Activated naive CD8-positive, alpha-beta T cell treated with anti-CD3 and anti-CD28 coated beads, Interleukin-2, amount 10 ng/mL, durations not matched to agents 7 days and 5 days (primary cell): ENCODE measurements around the gene ITGB1. TPM values are rescaled to one million over a fixed set of nuclear protein-coding genes. Genes with fewer than 3 reads are reported as not detected.
"Not testable (repeated sequence)": the region's sequence is repeated elsewhere in the genome, so short reads cannot be mapped to it uniquely, and the experiment has no call there.

Experiments used
- ATAC-seq: fragments of 150-1000 bp; cut with Tn5 transposase; one replicate; pipeline ENCODE4 v1.10.0; 2021; ENCODE audit warnings: low read depth, moderate library complexity
- POLR2A ChIA-PET: fragments of 350-600 bp; sonication (Branson Sonifier 250); formaldehyde crosslinking; loops from one replicate; lab custom pipeline; 2021; ENCODE audit warnings: antibody characterized with exemption; lab: Charles Lee
- DNase-seq: peaks from one replicate; pipeline ENCODE4 v3.0.0; 2021
- H3K27ac Mint-ChIP-seq: one replicate; pipeline ENCODE4 v1.8.0; 2022; ENCODE audit warnings: mild to moderate bottlenecking, mixed read lengths
- H3K27me3 Mint-ChIP-seq: one replicate; pipeline ENCODE4 v1.8.0; 2022; ENCODE audit warnings: mild to moderate bottlenecking, moderate library complexity, mixed read lengths
- H3K36me3 Mint-ChIP-seq: one replicate; pipeline ENCODE4 v1.8.0; 2021; ENCODE audit warnings: mild to moderate bottlenecking, mixed read lengths
- H3K4me1 Mint-ChIP-seq: one replicate; pipeline ENCODE4 v1.8.0; 2021; ENCODE audit warnings: mixed read lengths
- H3K4me3 Mint-ChIP-seq: one replicate; pipeline ENCODE4 v1.8.0; 2022; ENCODE audit warnings: mild to moderate bottlenecking, moderate library complexity, mixed read lengths
- H3K9me3 Mint-ChIP-seq: one replicate; pipeline ENCODE4 v1.8.0; 2021; ENCODE audit warnings: mixed read lengths
- total RNA-seq, 2 experiments: library from RNA; stranded (reverse); gene quantifications; one replicate each; pipeline ENCODE4 v1.2.3, GENCODE V29; 2021

Gene ITGB1
- 10 to 100 TPM; 60.3 to 77.8 TPM for total RNA-seq

DNA sequence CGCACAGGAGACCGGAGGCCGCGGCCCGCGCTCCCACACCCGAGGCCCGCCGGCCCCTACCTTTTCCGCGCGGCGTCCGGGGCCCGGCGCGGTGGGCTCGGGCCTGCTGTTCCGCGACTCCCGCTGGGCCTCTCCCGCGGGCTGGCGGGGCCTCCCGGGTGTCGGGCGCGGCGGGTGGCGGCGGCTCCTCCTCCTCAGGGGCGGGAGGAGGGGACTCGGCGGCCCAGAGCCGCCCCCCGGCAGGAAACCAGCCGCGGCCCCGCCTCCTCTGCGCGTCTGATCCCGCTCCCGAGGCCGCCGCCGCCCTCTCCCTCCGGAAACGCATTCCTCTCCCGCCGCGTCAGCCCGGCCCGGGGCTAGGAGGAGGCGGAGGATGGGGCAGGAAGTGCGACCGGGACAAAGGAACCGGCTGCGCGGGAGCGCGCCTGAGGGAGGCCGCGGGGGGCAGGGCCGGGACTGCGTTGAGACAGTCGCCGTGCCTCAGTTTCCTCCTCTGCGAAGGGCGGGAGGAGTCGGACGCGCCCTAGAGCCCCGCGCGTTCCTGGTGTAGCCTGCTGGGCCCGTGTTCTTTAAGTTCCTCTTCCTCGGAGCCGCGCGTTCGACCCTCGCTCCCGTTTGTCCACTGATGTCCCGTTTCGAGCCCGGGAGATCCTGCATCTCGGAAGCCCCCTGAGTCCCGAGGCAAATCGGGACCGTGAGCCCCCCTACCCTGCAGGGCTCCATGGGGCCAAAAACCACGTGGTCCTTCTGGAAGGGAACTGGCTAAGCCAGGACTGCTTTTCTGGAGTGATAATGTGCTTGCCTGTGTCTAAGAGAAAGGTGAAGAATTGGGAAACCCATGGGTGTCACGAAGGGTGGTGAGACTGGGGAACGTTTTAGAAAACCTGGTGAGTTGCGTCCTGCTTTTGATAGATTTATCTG, at the start of gene ITGB1:
ITGB1 (minus strand) TSS at position 146 of the 921 bp plus-strand sequence. CDS start 22,672 bp downstream, outside the sequence.
- DNase-seq (peak; percentile 91), ATAC-seq (peak; percentile 90)
- H3K27ac Mint-ChIP-seq, result peak within 1 kb of the TSS; percentile 75
- POLR2A ChIA-PET, result interaction anchor here (1.2 to 1.9 kb wide), 3 partner anchors 23 to 499 kb away, joined by 3 to 12 read pairs (median 4); no protein-coding TSS in a partner anchor
- no peaks in the 10 kb centered on the region for H3K27me3 Mint-ChIP-seq
- H3K9me3 Mint-ChIP-seq, result no peaks in the 10 kb centered on the region
- peaks cover 1% of the 10 kb centered on the region for H3K36me3 Mint-ChIP-seq
- H3K4me1 Mint-ChIP-seq, result peaks cover 24% of the 10 kb centered on the region
- peak within 1 kb of the TSS; percentile 88 for H3K4me3 Mint-ChIP-seq

DNA sequence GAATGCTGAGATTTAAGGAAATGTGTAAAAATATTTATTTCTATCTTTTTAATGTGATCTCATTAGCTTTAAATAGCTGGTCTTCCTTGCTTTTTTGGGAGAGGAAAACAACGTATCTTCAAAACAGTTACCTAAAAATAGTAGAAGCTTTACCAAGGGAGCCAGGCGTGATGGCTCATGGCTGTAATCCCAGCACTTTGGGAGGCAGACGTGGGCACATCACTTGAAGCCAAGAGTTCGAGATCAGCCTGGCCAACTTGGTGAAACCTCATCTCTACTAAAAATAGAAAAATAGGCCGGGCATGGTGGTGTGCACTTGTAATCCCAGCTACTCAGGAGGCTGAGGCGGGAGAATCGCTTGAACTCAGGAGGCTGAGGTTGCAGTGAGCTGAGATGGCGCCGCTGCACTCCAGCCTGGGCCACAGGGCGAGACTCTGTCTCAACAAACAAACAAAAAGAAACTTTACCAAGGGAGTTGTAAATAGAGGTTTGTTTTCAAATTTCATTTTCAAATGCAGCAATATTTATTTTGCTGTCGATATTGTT, 48.4 kb upstream of the ITGB1 start:
- no peak for DNase-seq
- no peak overlapping the region for H3K4me3 Mint-ChIP-seq
- H3K4me1 Mint-ChIP-seq, result peaks cover 9% of the 10 kb centered on the region
- POLR2A ChIA-PET, result interaction anchor here (0.6 kb wide), 1 partner anchor 628 kb away, joined by 3 read pairs; no protein-coding TSS in a partner anchor
- ATAC-seq, result no peak
- peaks cover 9% of the 10 kb centered on the region for H3K27me3 Mint-ChIP-seq
- no peaks in the 10 kb centered on the region for H3K36me3 Mint-ChIP-seq
- H3K27ac Mint-ChIP-seq, result no peak overlapping the region
- H3K9me3 Mint-ChIP-seq, result no peaks in the 10 kb centered on the region

GRCh38 chr10:33005322-33006301, 47.6 kb upstream of the ITGB1 start:
- H3K27ac Mint-ChIP-seq, result no peak overlapping the region
- ATAC-seq, result peak; percentile 75
- peaks cover 9% of the 10 kb centered on the region for H3K4me1 Mint-ChIP-seq
- POLR2A ChIA-PET, result interaction anchor here (0.6 kb wide), 1 partner anchor 627 kb away, joined by 3 read pairs; no protein-coding TSS in a partner anchor
- peaks cover 9% of the 10 kb centered on the region for H3K27me3 Mint-ChIP-seq
- no peaks in the 10 kb centered on the region for H3K9me3 Mint-ChIP-seq
- peak overlapping the region; percentile 66 for H3K4me3 Mint-ChIP-seq
- peak; percentile 45 for DNase-seq
- no peaks in the 10 kb centered on the region for H3K36me3 Mint-ChIP-seq

- Mint-ChIP-seq H3K9me3 (no peaks in the 10 kb centered on the region), H3K4me1 (peaks cover 5% of the 10 kb centered on the region), H3K36me3 (no peaks in the 10 kb centered on the region), H3K27ac (no peak overlapping the region), H3K4me3 (no peak overlapping the region), H3K27me3 (no peaks in the 10 kb centered on the region)
- no peak for ATAC-seq
- POLR2A ChIA-PET, result no interaction called here
- no peak for DNase-seq
Observed at GRCh38 chr10:33001908-33002492, 44.0 kb upstream of the ITGB1 start.

DNA sequence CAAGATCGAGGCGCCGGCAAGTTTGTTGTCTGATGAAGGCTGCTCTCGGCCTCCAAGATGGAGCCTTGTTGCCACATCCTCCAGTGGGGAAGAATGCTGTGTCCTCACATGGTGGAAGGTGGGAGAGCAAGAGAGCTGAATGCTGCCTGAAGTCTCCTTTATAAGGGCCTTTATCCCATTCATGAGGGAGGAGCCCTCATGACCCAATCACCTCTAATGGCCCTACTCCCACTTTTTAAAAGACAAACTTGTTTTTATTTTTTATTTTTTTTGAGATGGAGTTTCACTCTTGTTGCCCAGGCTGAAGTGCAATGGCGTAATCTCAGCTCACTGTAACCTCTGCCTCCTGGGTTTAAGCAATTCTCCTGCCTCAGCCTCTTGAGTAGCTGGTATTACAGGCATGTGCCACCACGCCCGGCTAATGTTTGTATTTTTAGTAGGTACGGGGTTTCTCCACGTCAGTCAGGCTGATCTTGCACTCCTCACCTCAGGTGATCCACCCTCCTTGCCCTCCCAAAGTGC, 40.1 kb upstream of the ITGB1 start:
- H3K4me1 Mint-ChIP-seq, DNase-seq, H3K4me3 Mint-ChIP-seq, POLR2A ChIA-PET, H3K27me3 Mint-ChIP-seq, H3K27ac Mint-ChIP-seq, H3K36me3 Mint-ChIP-seq, H3K9me3 Mint-ChIP-seq, ATAC-seq: not testable (repeated sequence)

GRCh38 chr10:32995751-32996150, 37.7 kb upstream of the ITGB1 start:
- no peak for DNase-seq
- ATAC-seq, result no peak

GRCh38 chr10:32995066-32995622, 37.1 kb upstream of the ITGB1 start:
- Mint-ChIP-seq H3K27me3 (no peaks in the 10 kb centered on the region), H3K4me3 (no peak overlapping the region)

More at GRCh38 chr10:32995751-32996150, 37.7 kb upstream of the ITGB1 start:
- peaks cover 1% of the 10 kb centered on the region for H3K4me1 Mint-ChIP-seq
- H3K4me3 Mint-ChIP-seq, result no peak overlapping the region
- no peaks in the 10 kb centered on the region for H3K36me3 Mint-ChIP-seq
- no peak overlapping the region for H3K27ac Mint-ChIP-seq
- no peaks in the 10 kb centered on the region for H3K27me3 Mint-ChIP-seq
- no peaks in the 10 kb centered on the region for H3K9me3 Mint-ChIP-seq
- POLR2A ChIA-PET, result no interaction called here

DNA sequence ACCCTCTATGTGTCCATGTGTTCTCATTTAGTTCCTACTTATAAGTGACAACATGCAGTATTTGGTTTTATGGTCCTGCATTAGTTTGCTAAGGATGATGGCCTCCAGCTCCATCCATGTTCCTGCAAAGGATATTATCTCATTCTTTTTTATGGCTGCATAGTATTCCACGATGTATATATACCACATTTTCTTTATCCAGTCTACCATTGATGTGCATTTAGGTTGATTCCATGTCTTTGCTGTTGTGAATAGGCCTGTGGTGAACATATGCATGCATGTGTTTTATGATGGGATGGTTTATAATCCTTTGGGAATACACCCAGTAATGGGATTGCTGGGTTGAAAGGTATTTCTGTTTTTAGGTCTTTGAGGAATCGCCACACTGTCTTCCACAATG, 36.6 kb upstream of the ITGB1 start:
- H3K9me3 Mint-ChIP-seq, result not testable (repeated sequence)

More at GRCh38 chr10:32995066-32995622, 37.1 kb upstream of the ITGB1 start:
- DNase-seq, result no peak
- ATAC-seq, result no peak
- no peak overlapping the region for H3K27ac Mint-ChIP-seq
- H3K36me3 Mint-ChIP-seq, result no peaks in the 10 kb centered on the region
- POLR2A ChIA-PET, result no interaction called here
- peaks cover 1% of the 10 kb centered on the region for H3K4me1 Mint-ChIP-seq
- no peaks in the 10 kb centered on the region for H3K9me3 Mint-ChIP-seq

DNA sequence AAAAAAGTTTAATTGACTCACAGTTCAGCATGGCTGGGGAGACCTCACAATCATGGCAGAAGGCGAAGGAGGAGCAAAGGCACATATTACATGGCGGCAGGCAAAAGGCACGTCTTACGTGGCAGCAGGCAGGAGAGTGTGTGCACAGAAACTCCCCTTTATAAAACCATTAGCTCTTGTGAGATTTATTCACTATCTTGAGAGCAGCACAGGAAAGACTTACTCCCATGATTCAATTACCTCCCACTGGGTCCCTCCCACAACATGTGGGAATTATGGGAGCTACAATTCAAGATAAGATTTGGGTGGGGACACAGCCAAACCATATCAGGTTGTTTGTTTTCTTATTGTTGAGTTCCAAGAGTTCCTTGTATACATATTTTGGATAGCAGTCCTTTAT, 34.3 kb upstream of the ITGB1 start:
- H3K9me3 Mint-ChIP-seq, H3K27ac Mint-ChIP-seq, POLR2A ChIA-PET, ATAC-seq, H3K4me3 Mint-ChIP-seq, H3K4me1 Mint-ChIP-seq, H3K27me3 Mint-ChIP-seq, H3K36me3 Mint-ChIP-seq, DNase-seq: not testable (repeated sequence)

More for the DNA sequence above, 36.6 kb upstream of the ITGB1 start:
- H3K27ac Mint-ChIP-seq, H3K27me3 Mint-ChIP-seq, POLR2A ChIA-PET, DNase-seq, H3K4me1 Mint-ChIP-seq, H3K36me3 Mint-ChIP-seq, ATAC-seq, H3K4me3 Mint-ChIP-seq: not testable (repeated sequence)

DNA sequence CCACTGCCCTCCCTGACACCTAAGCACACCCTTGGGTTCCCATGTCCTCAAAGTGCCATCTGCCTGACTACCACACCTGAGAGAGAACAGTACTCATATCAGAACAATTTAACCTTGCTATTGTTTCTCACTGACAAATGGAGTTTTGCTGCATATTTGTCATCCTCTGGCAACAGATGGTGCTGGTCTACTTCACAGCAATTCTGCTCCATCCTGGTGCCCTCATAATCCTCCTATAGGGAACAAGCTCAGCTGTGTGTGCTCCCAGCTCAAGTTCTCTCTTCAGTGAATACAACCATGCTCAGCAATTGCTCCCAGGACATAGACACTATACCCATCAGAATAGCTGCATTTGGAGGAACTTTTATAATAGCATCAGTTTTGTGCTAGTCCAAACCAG, 32.8 kb upstream of the ITGB1 start:
- Mint-ChIP-seq H3K27me3 (peaks cover 2% of the 10 kb centered on the region), H3K36me3 (no peaks in the 10 kb centered on the region), H3K4me3 (no peak overlapping the region), H3K9me3 (no peaks in the 10 kb centered on the region), H3K27ac (no peak overlapping the region), H3K4me1 (peaks cover 1% of the 10 kb centered on the region)
- DNase-seq, result no peak
- POLR2A ChIA-PET, result no interaction called here
- ATAC-seq, result no peak

- Mint-ChIP-seq H3K27me3 (peaks cover 2% of the 10 kb centered on the region), H3K9me3 (no peaks in the 10 kb centered on the region), H3K4me1 (no peaks in the 10 kb centered on the region), H3K27ac (no peak overlapping the region), H3K4me3 (no peak overlapping the region), H3K36me3 (no peaks in the 10 kb centered on the region)
- no peak for ATAC-seq
- POLR2A ChIA-PET, result no interaction called here
- DNase-seq, result no peak
Observed at GRCh38 chr10:32988604-32989003, 30.6 kb upstream of the ITGB1 start.

DNA sequence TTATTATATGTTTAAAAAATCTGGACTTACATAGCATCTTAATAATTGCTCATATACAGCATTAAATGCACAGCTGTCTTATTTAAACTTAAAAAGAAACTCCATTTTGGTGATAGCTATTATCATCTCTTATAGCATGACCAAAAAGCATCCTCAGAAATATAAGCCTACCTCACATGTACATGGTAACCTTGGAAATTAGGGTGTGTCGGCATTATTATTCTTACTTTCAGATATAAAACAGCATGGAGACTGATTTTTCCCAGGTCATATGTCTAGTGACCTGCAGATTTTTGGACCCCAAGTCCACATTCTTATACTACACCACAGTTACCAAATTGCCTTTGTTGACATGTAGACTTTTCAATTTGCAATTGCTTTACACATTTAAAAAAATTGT, 29.1 kb upstream of the ITGB1 start:
- no peaks in the 10 kb centered on the region for H3K36me3 Mint-ChIP-seq
- POLR2A ChIA-PET, result no interaction called here
- H3K27ac Mint-ChIP-seq, result no peak overlapping the region
- H3K27me3 Mint-ChIP-seq, result peaks cover 2% of the 10 kb centered on the region
- no peak for ATAC-seq
- no peaks in the 10 kb centered on the region for H3K9me3 Mint-ChIP-seq
- peaks cover 5% of the 10 kb centered on the region for H3K4me1 Mint-ChIP-seq
- DNase-seq, result no peak
- no peak overlapping the region for H3K4me3 Mint-ChIP-seq
